T47D (cell line): ENCODE results near the gene CMTM6.
"Not testable (repeated sequence)": the region's sequence is repeated elsewhere in the genome, so short reads cannot be mapped to it uniquely, and the experiment has no call there.

Experiments
- DNase-seq, 2 experiments: peaks; one replicate each; pipeline versions ENCODE4 v3.0.0 to v3.0.0-alpha.2; 2011 to 2012; ENCODE audit warnings: low read depth in 1 of 2, low spot score in 1 of 2
- JUND ChIP-seq: IDR thresholded peaks from 2 replicates; pipeline ENCODE4 v1.6.1; 2012; ENCODE audit warnings: low read depth
- in situ Hi-C: cut with HindIII; loops from 2 replicates; pipeline ENCODE4 v1.10.0; 2016; ENCODE audit warnings: low sequenced_read_pairs, low pct_unique_long_range_greater_than_20kb

Gene CMTM6

DNA sequence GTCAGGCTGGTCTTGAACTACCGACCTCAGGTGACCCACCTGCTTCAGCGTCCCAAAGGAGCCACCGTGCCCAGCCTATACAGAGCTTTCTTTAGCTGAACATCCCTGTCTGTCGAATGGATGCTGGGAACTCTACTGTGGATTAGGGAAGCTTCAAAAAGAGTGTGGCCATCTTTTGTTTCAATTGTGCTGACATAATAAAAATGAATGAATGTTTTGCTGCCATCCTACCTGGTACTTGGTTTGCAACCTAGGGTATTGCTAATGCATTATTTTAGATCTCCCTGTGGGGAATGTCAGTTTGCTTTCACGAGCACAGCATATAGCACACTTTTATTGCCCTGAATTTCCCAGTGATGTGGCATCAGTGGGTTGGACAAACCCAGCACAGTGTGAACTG, 32.3 kb downstream of the CMTM6 start:
- DNase-seq: no peak
- no peak for TF ChIP-seq JUND
- in situ Hi-C loops: no loop called here

GRCh38 chr3:32469151-32469874, 33.3 kb downstream of the CMTM6 start:
- TF ChIP-seq JUND: no peak
- DNase-seq: no peak
- in situ Hi-C loops: no loop called here

GRCh38 chr3:32467333-32468070, 35.1 kb downstream of the CMTM6 start:
- in situ Hi-C loops: no loop called here
- no peak for TF ChIP-seq JUND
- peak; percentile 82 to 84 for DNase-seq

- DNase-seq, in situ Hi-C loops: not testable (repeated sequence)
Observed at GRCh38 chr3:32466808-32467207, 35.8 kb downstream of the CMTM6 start.

DNA sequence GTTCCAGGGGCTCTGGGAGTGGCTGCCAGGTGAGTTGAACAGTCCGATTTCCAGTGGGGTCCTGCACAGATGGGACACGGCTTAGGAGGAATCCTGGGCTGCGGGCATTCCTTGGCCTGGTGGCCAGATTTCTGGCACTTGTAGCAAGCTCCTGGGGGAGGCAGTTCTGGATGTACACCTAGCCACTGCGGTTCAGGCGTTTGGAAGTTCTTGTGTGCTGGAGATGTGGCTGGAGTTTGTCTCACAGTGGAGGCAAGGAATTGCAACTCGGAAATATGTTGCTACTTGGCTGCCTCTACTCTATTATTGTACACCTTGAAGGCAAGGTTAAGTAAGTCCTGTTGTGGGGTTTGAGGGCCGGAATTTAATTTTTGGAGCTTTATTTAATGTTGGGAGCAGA, 37.9 kb downstream of the CMTM6 start:
- in situ Hi-C loops, DNase-seq: not testable (repeated sequence)

DNA sequence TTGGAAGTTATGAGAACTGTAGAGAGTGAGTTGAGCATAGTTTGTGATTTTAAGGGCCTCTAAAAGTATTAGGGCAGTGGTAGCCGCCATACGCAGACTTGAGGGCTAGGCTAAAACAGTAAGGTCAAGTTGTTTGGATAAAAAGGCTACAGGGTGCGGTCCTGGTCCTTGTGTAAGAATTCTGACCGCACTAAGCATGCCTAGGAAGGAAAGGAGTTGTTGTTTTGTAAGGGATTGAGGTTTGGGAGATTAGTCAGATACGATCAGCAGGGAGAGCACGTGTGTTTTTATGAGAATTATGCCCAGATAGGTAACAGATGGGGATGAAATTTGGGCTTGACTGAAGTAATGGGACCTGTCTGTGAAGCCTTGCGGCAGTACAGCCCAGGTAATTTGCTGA, 39.2 kb downstream of the CMTM6 start:
- in situ Hi-C loops: not testable (repeated sequence)

GRCh38 chr3:32462191-32462986, 40.3 kb downstream of the CMTM6 start:
- peak in 1 of 2 experiments; percentile 41 for DNase-seq
- in situ Hi-C loops: not testable (repeated sequence)

More for the DNA sequence above, 39.2 kb downstream of the CMTM6 start:
- DNase-seq: not testable (repeated sequence)

DNA sequence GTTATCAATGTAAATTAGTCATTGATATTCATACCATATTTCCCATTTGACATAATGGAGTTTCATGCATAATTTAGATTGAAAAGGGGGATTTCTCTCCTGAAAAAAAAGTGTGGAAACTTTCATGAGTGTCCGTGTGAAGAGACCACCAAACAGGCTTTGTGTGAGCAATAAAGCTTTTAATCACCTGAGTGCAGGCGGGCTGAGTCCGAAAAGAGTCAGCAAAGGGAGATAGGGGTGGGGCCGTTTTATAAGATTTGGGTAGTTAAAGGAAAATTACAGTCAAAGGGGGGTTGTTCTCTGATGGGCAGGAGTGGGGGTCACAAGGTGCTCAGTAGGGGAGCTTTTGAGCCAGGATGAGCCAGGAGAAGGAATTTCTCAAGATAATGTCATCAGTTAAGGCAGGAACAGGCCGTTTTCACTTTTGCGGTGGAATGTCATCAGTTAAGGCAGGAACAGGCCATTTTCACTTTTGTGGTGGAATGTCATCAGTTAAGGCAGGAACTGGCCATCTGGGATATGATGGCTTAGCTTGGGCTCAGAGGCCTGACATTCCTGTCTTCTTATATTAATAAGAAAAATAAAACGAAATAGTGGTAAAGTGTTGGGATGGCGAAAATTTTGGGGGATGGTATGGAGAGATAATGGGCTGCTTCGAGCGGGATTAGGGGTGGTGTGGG, 41.7 kb downstream of the CMTM6 start:
- peak; percentile 25; the same call in 1 of the 2 replicates for TF ChIP-seq JUND
- peak in 1 of 2 experiments; percentile 41 for DNase-seq
- in situ Hi-C loops: not testable (repeated sequence)

DNA sequence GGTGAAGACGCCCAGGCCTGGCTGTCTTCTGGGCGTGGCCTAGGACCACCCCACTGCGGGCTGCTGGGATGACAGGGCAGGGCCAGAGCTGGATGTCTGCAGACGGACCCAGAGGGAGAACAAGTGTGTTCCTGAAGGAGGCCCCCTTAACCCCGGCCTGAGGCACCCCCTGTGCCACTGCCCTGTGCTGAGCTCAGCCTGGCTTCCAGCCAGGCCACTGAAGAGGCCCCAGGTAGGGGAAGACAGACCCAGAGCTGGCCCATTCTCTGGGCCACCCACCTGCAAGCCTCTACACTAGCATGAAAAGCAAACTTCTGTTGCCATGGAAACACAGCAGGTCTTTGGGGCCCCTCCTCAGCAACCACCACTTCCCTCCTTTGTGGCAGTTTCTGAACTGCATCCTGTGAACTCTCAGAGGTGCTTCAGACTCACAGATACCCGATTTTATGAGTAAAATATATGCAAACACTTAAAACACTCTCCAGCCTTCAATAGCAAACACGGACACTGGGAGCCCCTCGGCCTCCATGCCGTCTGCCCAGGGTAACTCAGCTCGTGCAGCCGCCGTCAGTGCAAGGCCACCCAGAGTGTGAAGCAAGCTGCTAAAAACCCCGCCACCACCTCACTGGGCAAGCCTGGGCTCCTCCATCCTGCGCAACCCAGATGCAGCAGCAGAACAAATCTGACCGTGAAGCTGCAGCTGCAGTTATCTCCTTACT, 42.5 kb downstream of the CMTM6 start:
- TF ChIP-seq JUND: no peak
- in situ Hi-C loops: no loop called here
- no peak for DNase-seq

GRCh38 chr3:32459450-32459849, 43.2 kb downstream of the CMTM6 start:
- no peak for TF ChIP-seq JUND
- in situ Hi-C loops: no loop called here
- no peak for DNase-seq

- no peak for TF ChIP-seq JUND
- DNase-seq: peak in 1 of 2 experiments; percentile 33
- in situ Hi-C loops: no loop called here
Observed at GRCh38 chr3:32457971-32458471, 44.6 kb downstream of the CMTM6 start.
